Mesodermal cell (in vitro differentiated cells): ENCODE measurements around the gene NUDT6. TPM values are rescaled to one million over a fixed set of nuclear protein-coding genes. Genes with fewer than 3 reads are reported as not detected.

Experiments
- H3K27ac ChIP-seq: 2 replicates; pipeline ENCODE4 v1.7.0; 2013; ENCODE audit warnings: mild to moderate bottlenecking, low read depth, low read length, moderate library complexity; ENCODE audit not compliant: severe bottlenecking
- H3K36me3 ChIP-seq: 2 replicates; pipeline ENCODE4 v1.7.1; 2013; ENCODE audit warnings: mild to moderate bottlenecking, low read length, moderate library complexity; ENCODE audit not compliant: control insufficient read depth, insufficient read depth
- H3K4me1 ChIP-seq: one replicate; pipeline ENCODE4 v1.7.1; 2013; ENCODE audit warnings: mild to moderate bottlenecking, low read length; ENCODE audit not compliant: insufficient read depth, control insufficient read depth, poor library complexity, severe bottlenecking
- H3K4me3 ChIP-seq: 2 replicates; pipeline ENCODE4 v1.7.0; 2013; ENCODE audit warnings: low read length, control low read depth, mild to moderate bottlenecking; ENCODE audit not compliant: insufficient read depth, poor library complexity, severe bottlenecking; ENCODE audit errors: extremely low read depth
- H3K9me3 ChIP-seq: 2 replicates; pipeline ENCODE4 v1.7.1; 2013; ENCODE audit warnings: mild to moderate bottlenecking, low read length, moderate library complexity; ENCODE audit not compliant: control insufficient read depth
- WGBS, 2 experiments: methylation state at CpG; one replicate each; pipeline ENCODE4 v1.1.5; 2013; ENCODE audit warnings: missing lambda C conversion rate in 2 of 2; ENCODE audit not compliant: insufficient coverage in 2 of 2; 5-methylcytosine and 5-hydroxymethylcytosine counted together
- polyA plus RNA-seq, 2 experiments: library from polyadenylated mRNA; stranded (reverse); fragments of 50-300 nt; gene quantifications; one replicate each; pipeline ENCODE4 v1.2.3, GENCODE V29; 2013

NUDT6 gene
- polyA plus RNA-seq (2013, experiment 1 of 2), result 12.1 TPM
- 14.3 TPM for polyA plus RNA-seq (2013, experiment 2 of 2)

GRCh38 chr4:122921971-122922876, at the start of gene NUDT6:
Gene NUDT6 (minus strand): TSS chr4:122922597. CDS start chr4:122922572, 25 bp downstream.
- peaks cover 5% of the 10 kb centered on the region for H3K4me1 ChIP-seq
- H3K27ac ChIP-seq, result peak within 1 kb of the TSS; percentile 84
- H3K9me3 ChIP-seq, result no peaks in the 10 kb centered on the region
- H3K4me3 ChIP-seq, result peak within 1 kb of the TSS; percentile 87
- H3K36me3 ChIP-seq, result no peaks in the 10 kb centered on the region
- 0% methylated on average over 46 to 56 of the region's 63 CpGs for WGBS, 2 experiments

DNA sequence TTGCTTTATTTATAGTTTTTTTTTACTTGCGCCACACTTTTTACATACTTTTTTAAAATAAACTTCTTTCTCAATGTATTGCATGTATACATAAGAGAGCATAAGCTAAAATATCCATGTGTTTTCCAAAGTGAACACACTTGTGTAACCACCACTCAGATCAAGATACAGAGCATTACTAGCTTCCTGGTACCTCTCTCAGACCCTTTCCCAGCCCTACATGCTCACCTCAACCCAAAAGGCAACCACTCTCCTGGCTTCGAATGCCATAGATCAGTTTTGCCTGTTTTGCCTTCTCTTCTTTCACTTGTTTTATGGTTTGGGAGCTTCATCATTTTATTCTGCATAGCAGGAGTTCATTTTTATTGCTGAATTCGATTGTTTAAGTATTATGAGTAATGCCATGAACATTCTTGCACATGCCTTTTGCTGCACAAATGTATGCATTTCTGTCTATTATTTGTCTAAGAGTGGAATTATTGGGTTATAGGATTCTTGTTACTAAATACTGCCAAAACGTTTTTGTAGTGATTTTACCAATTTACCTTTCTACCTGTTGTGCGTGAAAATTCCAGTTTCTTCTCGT, 45.9 kb upstream of the NUDT6 start:
- Histone ChIP-seq H3K4me1 (no peaks in the 10 kb centered on the region), H3K9me3 (no peaks in the 10 kb centered on the region), H3K36me3 (peaks cover 2% of the 10 kb centered on the region), H3K27ac (no peak overlapping the region), H3K4me3 (no peak overlapping the region)
- no CpG with 5 or more reads among the region's 6 CpGs for WGBS, 2 experiments

DNA sequence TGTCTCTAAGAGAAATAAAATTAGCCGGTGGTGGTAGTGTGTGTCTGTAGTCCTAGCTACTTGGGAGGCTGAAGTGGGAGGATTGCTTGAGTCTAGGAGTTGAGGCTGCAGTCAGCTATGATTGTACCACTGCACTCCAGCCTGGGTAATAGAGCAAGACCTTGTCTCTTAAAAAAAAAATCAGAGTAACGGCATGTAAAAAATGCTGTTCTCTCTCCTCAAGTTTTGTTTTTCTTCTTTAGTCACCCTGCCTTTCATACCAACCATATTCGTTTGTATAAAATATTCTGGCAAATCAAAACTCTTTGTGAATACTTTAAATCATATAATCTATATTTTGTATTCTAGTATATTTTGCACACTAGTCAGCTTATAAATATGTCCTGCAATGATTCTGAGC, 44.8 kb upstream of the NUDT6 start:
- no peaks in the 10 kb centered on the region for H3K9me3 ChIP-seq
- no peaks in the 10 kb centered on the region for H3K4me1 ChIP-seq
- 90 to 92% methylated on average over 2 of the region's 3 CpGs for WGBS, 2 experiments
- H3K4me3 ChIP-seq, result no peak overlapping the region
- H3K36me3 ChIP-seq, result peaks cover 9% of the 10 kb centered on the region
- no peak overlapping the region for H3K27ac ChIP-seq

- Histone ChIP-seq H3K36me3 (peaks cover 17% of the 10 kb centered on the region), H3K4me3 (no peak overlapping the region), H3K4me1 (no peaks in the 10 kb centered on the region), H3K27ac (no peak overlapping the region), H3K9me3 (no peaks in the 10 kb centered on the region)
- WGBS, 2 experiments, result 100% methylated on average over 1 of the region's 4 CpGs; no CpG with 5 or more reads in 1 of the 2 experiments
Measured at GRCh38 chr4:122966201-122966600, 43.8 kb upstream of the NUDT6 start.

DNA sequence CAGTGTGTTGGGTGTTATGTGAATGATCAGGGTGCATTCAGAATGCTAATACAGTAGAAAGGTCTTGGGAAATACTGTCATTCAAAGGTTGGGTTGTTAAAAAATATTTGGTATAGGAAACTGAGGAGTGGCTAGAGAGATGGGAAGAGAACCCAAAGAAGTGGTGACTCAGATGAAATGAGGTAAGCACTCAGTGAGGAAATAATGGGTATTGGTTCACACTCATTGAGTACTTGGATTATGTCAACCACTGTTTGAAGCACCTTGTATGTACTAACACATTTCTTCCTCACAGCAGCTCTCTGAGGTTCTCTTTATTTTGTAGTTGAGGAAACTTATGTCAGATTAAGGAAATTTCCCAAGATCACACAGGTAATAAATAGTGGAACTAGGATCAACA, 40.8 kb upstream of the NUDT6 start:
- H3K36me3 ChIP-seq, result peaks cover 17% of the 10 kb centered on the region
- H3K4me3 ChIP-seq, result no peak overlapping the region
- H3K9me3 ChIP-seq, result no peaks in the 10 kb centered on the region
- no peaks in the 10 kb centered on the region for H3K4me1 ChIP-seq
- no peak overlapping the region for H3K27ac ChIP-seq

DNA sequence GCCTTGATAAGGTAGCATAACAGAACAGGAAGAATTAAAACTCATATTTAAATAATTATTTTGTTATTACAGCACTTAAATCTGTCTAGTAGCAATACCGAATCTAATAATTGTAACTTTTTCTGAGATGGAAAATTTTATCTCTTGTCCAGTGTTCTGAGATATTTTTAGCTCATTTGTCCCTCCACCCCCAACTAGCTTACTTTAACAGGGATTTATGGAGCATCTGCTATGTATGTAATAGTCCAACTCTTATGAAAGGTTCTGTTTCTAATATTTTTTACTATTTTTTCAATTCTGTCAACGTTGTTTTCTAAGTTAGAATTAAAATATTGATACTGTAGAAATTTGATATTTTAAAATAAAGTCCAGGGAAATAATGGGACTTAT, 38.2 kb upstream of the NUDT6 start:
- no peaks in the 10 kb centered on the region for H3K9me3 ChIP-seq
- no peaks in the 10 kb centered on the region for H3K4me1 ChIP-seq
- H3K4me3 ChIP-seq, result no peak overlapping the region
- no peak overlapping the region for H3K27ac ChIP-seq
- WGBS, 2 experiments, result no CpG with 5 or more reads among the region's 2 CpGs
- H3K36me3 ChIP-seq, result peaks cover 17% of the 10 kb centered on the region

DNA sequence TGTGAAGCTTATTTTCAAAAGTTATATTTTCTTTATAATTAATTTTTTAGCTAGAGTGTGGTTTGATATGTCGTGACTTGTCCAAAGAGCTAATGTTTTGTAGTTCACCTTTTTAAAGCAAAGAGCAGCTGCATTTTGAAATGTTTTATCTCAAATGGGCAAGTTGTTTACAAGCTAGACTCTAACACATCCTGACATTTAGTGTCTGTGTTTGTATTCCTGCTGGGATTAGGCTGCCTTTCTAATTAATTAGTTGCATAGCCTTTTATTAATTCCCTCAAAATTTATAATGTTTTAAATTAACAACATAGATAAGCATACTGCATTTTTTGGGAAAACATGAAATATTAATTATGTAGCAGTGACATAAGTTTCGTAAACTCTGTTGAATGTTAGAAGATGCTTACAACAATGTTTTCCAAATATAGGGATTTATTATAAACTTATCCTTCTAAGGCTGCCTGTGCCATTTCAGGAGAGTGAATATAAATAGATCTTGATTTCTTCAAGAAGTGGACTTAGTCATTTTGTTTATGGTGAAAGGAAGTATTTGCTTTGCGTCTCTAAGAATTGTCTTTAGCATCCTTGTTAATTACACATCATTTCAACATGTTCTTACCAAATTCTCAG, 37.7 kb upstream of the NUDT6 start:
- no CpG with 5 or more reads among the region's 3 CpGs for WGBS, 2 experiments
- Histone ChIP-seq H3K27ac (no peak overlapping the region), H3K36me3 (peaks cover 17% of the 10 kb centered on the region)

DNA sequence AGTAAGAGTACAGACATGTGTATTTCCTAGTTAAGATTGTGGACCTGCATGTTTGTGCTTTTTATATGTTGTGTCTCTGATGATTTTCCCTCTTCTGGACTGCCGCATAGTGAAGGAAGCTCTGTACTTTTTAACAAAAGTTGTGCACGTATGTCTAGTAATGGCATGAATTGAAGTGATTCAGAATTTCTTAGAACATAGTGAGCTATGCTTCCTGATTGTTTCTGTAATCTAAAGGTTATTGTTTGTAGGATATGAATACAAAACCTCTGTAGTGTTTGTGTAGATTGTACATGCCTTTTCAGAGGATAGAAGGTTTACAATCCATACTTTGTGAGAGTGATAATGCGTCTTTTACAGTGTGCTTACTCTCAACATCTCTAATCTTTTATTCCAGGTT, 37.0 kb upstream of the NUDT6 start:
- Histone ChIP-seq H3K4me3 (no peak overlapping the region), H3K27ac (no peak overlapping the region)
- 80% methylated on average over 1 of the region's 3 CpGs; no CpG with 5 or more reads in 1 of the 2 experiments for WGBS, 2 experiments

More for the DNA sequence above, 37.7 kb upstream of the NUDT6 start:
- H3K9me3 ChIP-seq, result no peaks in the 10 kb centered on the region
- no peaks in the 10 kb centered on the region for H3K4me1 ChIP-seq
- no peak overlapping the region for H3K4me3 ChIP-seq

GRCh38 chr4:122958505-122958904, 36.1 kb upstream of the NUDT6 start:
- Histone ChIP-seq H3K36me3 (peaks cover 24% of the 10 kb centered on the region), H3K27ac (no peak overlapping the region), H3K9me3 (no peaks in the 10 kb centered on the region), H3K4me3 (no peak overlapping the region), H3K4me1 (no peaks in the 10 kb centered on the region)
- WGBS, 2 experiments, result 70 to 100% methylated on average over 1 to 2 of the region's 2 CpGs

More for the DNA sequence above, 37.0 kb upstream of the NUDT6 start:
- Histone ChIP-seq H3K4me1 (no peaks in the 10 kb centered on the region), H3K36me3 (peaks cover 21% of the 10 kb centered on the region), H3K9me3 (no peaks in the 10 kb centered on the region)

- peaks cover 50% of the 10 kb centered on the region for H3K36me3 ChIP-seq
- no peaks in the 10 kb centered on the region for H3K4me1 ChIP-seq
- WGBS, 2 experiments, result 100% methylated on average over 1 to 3 of the region's 3 CpGs
Measured at GRCh38 chr4:122953924-122954323, 31.5 kb upstream of the NUDT6 start.

More at GRCh38 chr4:122953924-122954323, 31.5 kb upstream of the NUDT6 start:
- H3K9me3 ChIP-seq, result no peaks in the 10 kb centered on the region
- no peak overlapping the region for H3K4me3 ChIP-seq
- no peak overlapping the region for H3K27ac ChIP-seq
